AG10803 (cell line): Measurements from ENCODE around the gene MVD.

ENCODE experiments used
- DNase-seq: peaks from one replicate; pipeline ENCODE4 v3.0.0; 2010; ENCODE audit warnings: low read depth
- H3K4me3 ChIP-seq: 2 replicates; pipeline ENCODE4 v1.5.1; 2011; ENCODE audit warnings: mild to moderate bottlenecking, low read length, control low read depth
- CTCF ChIP-seq: conservative IDR thresholded peaks from 2 replicates; pipeline ENCODE4 v1.5.1; 2011; ENCODE audit warnings: mild to moderate bottlenecking, low read length, control low read depth, inconsistent platforms

Gene MVD

GRCh38 chr16:88635671-88636319 is 27.1 kb downstream of the MVD start:
- DNase-seq: no peak
- TF ChIP-seq CTCF: no peak
- H3K4me3 ChIP-seq: no peak overlapping the region

DNA sequence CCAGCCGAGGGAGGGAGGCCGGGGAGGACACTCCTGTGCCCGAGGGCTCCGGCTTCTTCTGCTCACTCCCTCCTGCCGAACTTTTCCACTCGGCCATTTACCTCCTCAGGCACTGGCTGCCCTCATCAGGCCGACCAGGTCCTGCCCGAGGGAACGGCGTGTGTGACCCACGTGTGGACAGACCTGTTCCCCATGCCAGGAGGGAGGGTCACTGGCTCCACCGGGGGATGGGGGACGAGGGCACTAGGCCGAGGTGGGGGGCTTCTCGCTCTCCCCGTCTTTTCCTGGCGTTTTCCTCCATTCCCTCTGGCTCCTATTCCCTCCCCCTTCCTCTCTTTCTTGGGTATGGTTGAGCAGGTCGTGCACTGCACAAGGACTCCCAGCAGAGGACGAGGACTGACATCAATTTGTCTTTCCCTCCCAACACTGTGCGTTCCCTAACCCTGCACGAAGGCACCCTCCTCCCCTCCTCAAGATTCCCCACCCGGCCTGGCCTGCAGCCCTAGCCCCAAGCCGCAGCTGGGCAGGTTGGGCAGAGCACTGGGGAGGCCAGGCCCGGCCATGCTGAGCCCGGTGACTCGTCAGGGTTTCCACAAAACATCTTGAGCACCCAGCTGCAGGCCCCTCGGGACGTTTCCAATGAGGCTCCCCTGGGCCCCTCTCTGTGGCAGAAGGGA is 27.8 kb downstream of the MVD start:
- peak; percentile 34 for TF ChIP-seq CTCF
- DNase-seq: no peak
- H3K4me3 ChIP-seq: peak overlapping the region; percentile 43

GRCh38 chr16:88634141-88634993 is 28.5 kb downstream of the MVD start:
- peak; percentile 43 for DNase-seq
- H3K4me3 ChIP-seq: peak overlapping the region; percentile 43
- TF ChIP-seq CTCF: no peak

GRCh38 chr16:88633684-88634140 is 29.2 kb downstream of the MVD start:
- peak; percentile 31 for TF ChIP-seq CTCF
- no peak for DNase-seq
- H3K4me3 ChIP-seq: no peak overlapping the region

GRCh38 chr16:88632587-88632930 is 30.3 kb downstream of the MVD start:
- TF ChIP-seq CTCF: no peak
- no peak for DNase-seq

DNA sequence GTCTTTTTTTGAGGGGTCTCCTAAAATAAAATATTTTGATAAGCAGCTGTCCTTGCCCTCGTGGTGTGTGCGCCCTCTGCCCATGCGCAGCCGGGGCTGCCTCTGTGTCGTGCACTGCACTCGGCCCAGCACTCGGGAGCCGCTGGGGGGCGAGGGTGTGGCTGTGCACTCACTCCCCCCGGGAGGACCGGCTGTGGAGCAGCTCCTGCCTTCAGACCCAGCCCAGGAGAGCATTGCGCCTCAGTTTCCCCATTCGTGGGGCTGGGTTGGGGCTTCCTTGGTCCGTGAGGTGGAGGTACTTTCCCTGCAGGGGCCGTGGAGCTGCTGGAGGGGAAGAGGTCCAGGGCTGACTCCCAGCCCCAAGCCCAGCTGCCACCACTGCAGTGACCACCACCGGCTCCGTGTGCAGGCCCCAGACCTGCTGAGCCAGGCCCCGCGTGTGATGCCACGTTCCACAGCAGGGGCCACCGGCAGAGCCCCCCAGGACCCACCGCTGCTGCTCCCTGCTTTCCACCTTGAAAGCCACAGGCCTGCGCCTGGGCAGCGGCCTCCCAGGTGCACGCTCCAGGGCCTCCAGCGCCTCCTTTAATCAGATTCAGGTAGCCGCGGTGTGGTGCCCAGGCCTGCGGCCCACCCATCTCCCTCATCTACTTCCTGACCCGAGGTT is 30.8 kb downstream of the MVD start:
- TF ChIP-seq CTCF: no peak
- no peak for DNase-seq
- H3K4me3 ChIP-seq: no peak overlapping the region

More at GRCh38 chr16:88632587-88632930, 30.3 kb downstream of the MVD start:
- no peak overlapping the region for H3K4me3 ChIP-seq
